Suprapubic skin (tissue), 4 donors: ENCODE results near the gene RARB.

Source experiments
- EP300 ChIP-seq: sonication (generic); formaldehyde crosslinking; IDR thresholded peaks from one replicate; pipeline ENCODE4 v1.6.1; 2017; ENCODE audit warnings: antibody characterized with exemption
- POLR2A ChIP-seq, 2 donors: fragments of 450-650 bp; IDR thresholded peaks; one replicate each; pipeline ENCODE4 v1.6.1; 2017; ENCODE audit warnings: antibody characterized with exemption in 2 of 2, mild to moderate bottlenecking in 2 of 2, moderate library complexity in 2 of 2
- POLR2AphosphoS5 ChIP-seq, 3 donors: sonication (generic); formaldehyde crosslinking; IDR thresholded peaks; one replicate each; pipeline ENCODE4 v1.6.1; 2017; ENCODE audit warnings: antibody characterized with exemption in 3 of 3
- TF ChIP-seq, protein P1 (sequence below), 2 donors: fragments of 200-600 bp in 1 of 2; fragments of 450-650 bp in 1 of 2; sonication (generic) in 1 of 2; IDR thresholded peaks; one replicate each; pipeline ENCODE4 v1.5.1; 2016 to 2019; ENCODE audit warnings: antibody characterized with exemption in 2 of 2, mild to moderate bottlenecking in 1 of 2, moderate library complexity in 1 of 2

DNA sequence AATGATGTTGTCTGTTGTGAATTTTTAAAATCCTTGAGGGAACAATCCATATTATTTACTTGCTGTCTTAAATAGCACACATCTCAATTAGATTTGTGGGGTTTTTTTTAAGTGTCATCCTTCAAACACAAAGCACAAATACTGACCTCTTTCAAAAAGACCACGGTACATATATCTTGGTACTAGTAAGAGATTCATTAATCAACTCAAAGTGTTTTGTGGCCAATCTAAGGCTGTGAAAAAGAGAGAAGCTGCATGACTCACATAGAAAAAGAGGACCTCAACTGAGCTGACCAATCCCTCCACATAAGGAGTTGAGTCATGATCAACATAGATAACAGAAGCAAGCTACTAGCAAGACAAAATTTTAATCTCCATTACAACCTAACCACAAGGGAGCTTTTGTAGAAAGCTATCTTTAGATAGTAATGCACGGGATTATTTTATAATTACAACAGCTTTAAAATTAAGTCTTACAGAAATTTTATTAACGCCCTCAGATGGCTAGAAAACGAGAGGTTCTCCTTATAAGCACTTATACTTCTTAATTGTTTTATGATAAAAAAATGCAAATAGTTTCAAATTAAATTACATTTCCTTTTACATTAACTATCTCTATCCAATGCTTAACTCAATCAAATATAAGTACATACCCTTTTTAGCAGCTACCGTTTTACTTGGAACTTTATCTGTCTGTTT lies 176.2 kb downstream of the RARB start:
- TF ChIP-seq EP300 (no peak), POLR2A (IDR thresholded peaks at IDR 0.05) (no peak), POLR2AphosphoS5 (IDR thresholded peaks at IDR 0.05) (no peak)
- TF ChIP-seq, protein P1, sequence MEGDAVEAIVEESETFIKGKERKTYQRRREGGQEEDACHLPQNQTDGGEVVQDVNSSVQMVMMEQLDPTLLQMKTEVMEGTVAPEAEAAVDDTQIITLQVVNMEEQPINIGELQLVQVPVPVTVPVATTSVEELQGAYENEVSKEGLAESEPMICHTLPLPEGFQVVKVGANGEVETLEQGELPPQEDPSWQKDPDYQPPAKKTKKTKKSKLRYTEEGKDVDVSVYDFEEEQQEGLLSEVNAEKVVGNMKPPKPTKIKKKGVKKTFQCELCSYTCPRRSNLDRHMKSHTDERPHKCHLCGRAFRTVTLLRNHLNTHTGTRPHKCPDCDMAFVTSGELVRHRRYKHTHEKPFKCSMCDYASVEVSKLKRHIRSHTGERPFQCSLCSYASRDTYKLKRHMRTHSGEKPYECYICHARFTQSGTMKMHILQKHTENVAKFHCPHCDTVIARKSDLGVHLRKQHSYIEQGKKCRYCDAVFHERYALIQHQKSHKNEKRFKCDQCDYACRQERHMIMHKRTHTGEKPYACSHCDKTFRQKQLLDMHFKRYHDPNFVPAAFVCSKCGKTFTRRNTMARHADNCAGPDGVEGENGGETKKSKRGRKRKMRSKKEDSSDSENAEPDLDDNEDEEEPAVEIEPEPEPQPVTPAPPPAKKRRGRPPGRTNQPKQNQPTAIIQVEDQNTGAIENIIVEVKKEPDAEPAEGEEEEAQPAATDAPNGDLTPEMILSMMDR (IDR thresholded peaks at IDR 0.05): no peak
